Kidney (tissue), 14 donors: ENCODE data around the gene CSKMT. TPM values are rescaled to one million over a fixed set of nuclear protein-coding genes. Genes with fewer than 3 reads are reported as not detected.

Source experiments
- DNase-seq, 5 donors: peaks; one replicate each; pipeline ENCODE4 v3.0.0-alpha.2; 2013 to 2020
- FAIRE-seq: peaks from 2 replicates; lab custom pipeline; 2012; peaks lifted over from hg19 to GRCh38; lab: Jason Lieb, UNC
- H3K27ac ChIP-seq, 2 donors: one replicate each; pipeline ENCODE4 v1.7.0; 2013; ENCODE audit warnings: low read depth in 2 of 2, low read length in 2 of 2, inconsistent platforms in 1 of 2
- H3K27me3 ChIP-seq: one replicate; pipeline ENCODE4 v1.7.1; 2013; ENCODE audit warnings: low read length, inconsistent platforms; ENCODE audit not compliant: control insufficient read depth, insufficient read depth
- H3K36me3 ChIP-seq, 3 donors: one replicate each; pipeline versions ENCODE4 v1.7.0 to v1.7.1; 2013; ENCODE audit warnings: low read length in 3 of 3, control low read depth in 1 of 3, inconsistent platforms in 1 of 3; ENCODE audit not compliant: insufficient read depth in 3 of 3, control insufficient read depth in 2 of 3
- H3K4me1 ChIP-seq, 3 donors: one replicate each; pipeline versions ENCODE4 v1.7.0 to v1.7.1; 2013; ENCODE audit warnings: low read length in 3 of 3, inconsistent platforms in 1 of 3, low read depth in 1 of 3; ENCODE audit not compliant: control insufficient read depth in 2 of 3, insufficient read depth in 2 of 3
- H3K4me3 ChIP-seq, 3 donors: one replicate each; pipeline versions ENCODE4 v1.7.0 to v1.8.1; 2013; ENCODE audit warnings: low read length in 3 of 3, control low read depth in 1 of 3, inconsistent platforms in 1 of 3
- H3K9ac ChIP-seq, 3 donors: one replicate each; pipeline versions ENCODE4 v1.7.0 to v1.7.1; 2013; ENCODE audit warnings: low read length in 3 of 3, control low read depth in 1 of 3, inconsistent platforms in 1 of 3
- H3K9me3 ChIP-seq, 3 donors: one replicate each; pipeline versions ENCODE4 v1.7.0 to v1.7.1; 2013; ENCODE audit warnings: low read length in 3 of 3, control low read depth in 1 of 3, inconsistent platforms in 1 of 3; ENCODE audit not compliant: control insufficient read depth in 2 of 3, insufficient read depth in 1 of 3
- CTCF ChIP-seq: IDR thresholded peaks from 3 replicates; pipeline ENCODE4 v1.5.1; 2012; ENCODE audit warnings: mild to moderate bottlenecking, moderate library complexity, borderline replicate concordance; ENCODE audit not compliant: insufficient read depth; ENCODE audit errors: extremely low read depth
- intact Hi-C: fragments of 100-400 bp; cut with DNase I; formaldehyde crosslinking; loops from one replicate; pipeline ENCODE4 v1.11.1; 2022
- polyA plus RNA-seq: library from polyadenylated mRNA; stranded (reverse); fragments of 350-450 nt; fragmentation: Illumina TruSeq; extraction: RNeasy Lipid Tissue Mini Kit (QIAGEN cat#74804); gene quantifications from one replicate; pipeline ENCODE4 v1.2.3, GENCODE V29; 2014; ENCODE audit warnings: low read depth, low replicate concordance; ENCODE audit not compliant: insufficient read depth
- total RNA-seq: library from RNA; stranded (reverse); fragmentation: NEBNext Ultra II Directional; extraction: Animal tissue kit (Norgen Biotek cat#: 25700); gene quantifications from one replicate; pipeline ENCODE4 v1.2.1, GENCODE V29; 2021
- donor health status: control.
- donor health status: control.
- donor health status: control.
- donor health status: control.
- donor health status: control.
- donor health status: DM: yes; HTN: yes; CAD: no.
- donor health status: Normal renal cell carcinoma (clear cell type).

Gene CSKMT
- total and polyA plus RNA-seq, 2 donors from 2014 or later: 8.2 to 12.1 TPM

- no peak for DNase-seq
- intact Hi-C loops: no loop called here
Measured at GRCh38 chr11:62627713-62628112, 37.4 kb upstream of the CSKMT start.

GRCh38 chr11:62632492-62632891 is 32.6 kb upstream of the CSKMT start:
- intact Hi-C loops: no loop called here
- no peak overlapping the region for H3K27ac ChIP-seq

More at GRCh38 chr11:62627713-62628112, 37.4 kb upstream of the CSKMT start:
- no peaks in the 10 kb centered on the region for H3K4me1 ChIP-seq
- H3K27me3 ChIP-seq: no peaks in the 10 kb centered on the region
- peaks cover 22 to 71% (median 56%) of the 10 kb centered on the region in 3 donors for H3K36me3 ChIP-seq
- H3K9me3 ChIP-seq: no peaks in the 10 kb centered on the region
- no peak for FAIRE-seq
- TF ChIP-seq CTCF: no peak
- H3K9ac ChIP-seq: no peak overlapping the region
- H3K27ac ChIP-seq: no peak overlapping the region
- no peak overlapping the region for H3K4me3 ChIP-seq

GRCh38 chr11:62644220-62644619 is 20.9 kb upstream of the CSKMT start:
- Histone ChIP-seq H3K27me3 (no peaks in the 10 kb centered on the region), H3K4me1 (peaks cover 0 to 13% (median 2%) of the 10 kb centered on the region in 3 donors), H3K9me3 (no peaks in the 10 kb centered on the region), H3K36me3 (peaks cover 0 to 29% (median 2%) of the 10 kb centered on the region in 3 donors), H3K4me3 (no peak overlapping the region), H3K27ac (no peak overlapping the region), H3K9ac (no peak overlapping the region)
- intact Hi-C loops: no loop called here
- FAIRE-seq: no peak
- no peak for TF ChIP-seq CTCF
- no peak for DNase-seq

More at GRCh38 chr11:62632492-62632891, 32.6 kb upstream of the CSKMT start:
- Histone ChIP-seq H3K4me3 (no peak overlapping the region), H3K27me3 (no peaks in the 10 kb centered on the region), H3K4me1 (no peaks in the 10 kb centered on the region), H3K9me3 (no peaks in the 10 kb centered on the region), H3K9ac (no peak overlapping the region), H3K36me3 (peaks cover 24 to 75% (median 60%) of the 10 kb centered on the region in 3 donors)
- FAIRE-seq (no peak), DNase-seq (no peak)
- no peak for TF ChIP-seq CTCF

GRCh38 chr11:62645671-62645945 is 19.5 kb upstream of the CSKMT start:
- Histone ChIP-seq H3K9me3 (no peaks in the 10 kb centered on the region), H3K27me3 (no peaks in the 10 kb centered on the region), H3K4me3 (peak overlapping the region; percentile 86 to 95 (median 93)), H3K9ac (peak overlapping the region; percentile 89 to 94 (median 91)), H3K27ac (peak overlapping the region; percentile 82 to 91), H3K36me3 (peaks cover 0 to 31% (median 5%) of the 10 kb centered on the region in 3 donors), H3K4me1 (peaks cover 0 to 13% (median 2%) of the 10 kb centered on the region in 3 donors)
- no peak for DNase-seq
- intact Hi-C loops: no loop called here
- TF ChIP-seq CTCF: no peak
- no peak for FAIRE-seq
